Measurements from ENCODE around the gene AGAP5. TPM values are rescaled to one million over a fixed set of nuclear protein-coding genes. Genes with fewer than 3 reads are reported as not detected.
A peak's percentile ranks its signal among the peaks of the same experiment; 100 is the strongest.
"Not testable (repeated sequence)": the region's sequence is repeated elsewhere in the genome, so short reads cannot be mapped to it uniquely, and the experiment has no call there.

AGAP5 gene
- total RNA-seq, 6 donors from 2014 or later = 6.6 to 25.1 (median 8.7) TPM

DNA sequence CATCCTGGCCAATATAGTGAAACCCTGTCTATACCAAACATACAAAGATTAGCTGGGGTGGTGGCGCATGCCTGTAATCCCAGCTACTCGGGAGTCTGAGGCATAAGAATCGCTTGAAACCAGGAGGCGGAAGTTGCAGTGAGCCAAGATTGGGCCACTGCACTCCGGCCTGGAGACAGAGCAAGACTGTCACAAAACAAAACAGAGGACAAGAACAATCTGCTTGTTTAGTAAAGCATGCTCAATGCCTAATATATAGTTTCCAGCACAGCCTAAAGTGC lies 44.5 kb upstream of the AGAP5 start:
- Histone ChIP-seq H3K9me3 (no peaks in the 10 kb centered on the region), H3K36me3 (peaks cover 0 to 25% (median 8%) of the 10 kb centered on the region in 4 donors)
- no peak for DNase-seq

DNA sequence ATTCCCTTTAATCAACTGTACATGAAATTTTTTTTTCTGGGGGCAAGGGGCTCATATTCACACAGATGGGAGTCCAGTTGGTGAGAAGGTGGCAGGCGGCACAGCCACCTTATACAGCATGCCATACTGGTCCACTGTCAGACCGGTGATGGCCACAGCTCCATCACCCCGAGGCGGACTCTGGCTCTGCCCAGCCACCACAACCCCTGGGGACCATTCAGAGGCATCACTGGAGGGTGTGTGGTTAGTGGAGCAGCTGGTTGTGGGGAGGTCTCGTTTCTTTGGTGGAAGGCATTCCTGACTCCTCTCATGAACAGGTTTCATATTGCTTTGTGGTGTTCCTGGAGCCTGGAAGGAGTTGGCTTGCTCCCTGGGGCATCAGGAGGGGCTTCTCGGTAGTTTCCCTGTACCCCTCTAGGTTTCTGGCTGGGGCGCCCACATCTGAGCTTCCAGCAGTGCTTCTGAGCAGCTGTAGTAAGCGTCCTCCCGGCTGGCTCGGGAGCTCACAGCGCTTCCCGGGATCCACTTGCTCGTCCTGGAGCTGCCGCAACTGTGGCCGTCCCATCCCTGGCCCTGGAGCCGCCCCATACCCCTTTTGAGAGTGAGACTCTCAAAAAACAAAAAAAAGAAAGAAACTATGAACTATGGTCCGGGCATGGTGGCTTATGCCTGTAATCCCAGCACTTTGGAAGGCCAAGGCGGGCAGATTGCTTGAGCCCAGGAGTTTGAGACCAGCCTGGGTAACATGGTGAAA lies 42.8 kb upstream of the AGAP5 start:
- peaks cover 0 to 24% (median 6%) of the 10 kb centered on the region in 4 donors for H3K36me3 ChIP-seq
- not testable (repeated sequence) for H3K27ac ChIP-seq; H3K4me3 ChIP-seq; ATAC-seq (ENCODE audit: low FRiP score in 2 of 2); H3K9me3 ChIP-seq; H3K27me3 ChIP-seq
- WGBS, 2 donors = 94 to 99% methylated on average over 7 to 17 of the region's 18 CpGs
- peak in 1 of 2 donors; percentile 41 for DNase-seq
- peaks cover 14 to 29% (median 20%) of the 10 kb centered on the region in 4 donors for H3K4me1 ChIP-seq

More for the DNA sequence above, 44.5 kb upstream of the AGAP5 start:
- H3K27ac ChIP-seq = no peak overlapping the region
- TF ChIP-seq POLR2AphosphoS5 (IDR thresholded peaks at IDR 0.05) = no peak
- TF ChIP-seq, protein P1, sequence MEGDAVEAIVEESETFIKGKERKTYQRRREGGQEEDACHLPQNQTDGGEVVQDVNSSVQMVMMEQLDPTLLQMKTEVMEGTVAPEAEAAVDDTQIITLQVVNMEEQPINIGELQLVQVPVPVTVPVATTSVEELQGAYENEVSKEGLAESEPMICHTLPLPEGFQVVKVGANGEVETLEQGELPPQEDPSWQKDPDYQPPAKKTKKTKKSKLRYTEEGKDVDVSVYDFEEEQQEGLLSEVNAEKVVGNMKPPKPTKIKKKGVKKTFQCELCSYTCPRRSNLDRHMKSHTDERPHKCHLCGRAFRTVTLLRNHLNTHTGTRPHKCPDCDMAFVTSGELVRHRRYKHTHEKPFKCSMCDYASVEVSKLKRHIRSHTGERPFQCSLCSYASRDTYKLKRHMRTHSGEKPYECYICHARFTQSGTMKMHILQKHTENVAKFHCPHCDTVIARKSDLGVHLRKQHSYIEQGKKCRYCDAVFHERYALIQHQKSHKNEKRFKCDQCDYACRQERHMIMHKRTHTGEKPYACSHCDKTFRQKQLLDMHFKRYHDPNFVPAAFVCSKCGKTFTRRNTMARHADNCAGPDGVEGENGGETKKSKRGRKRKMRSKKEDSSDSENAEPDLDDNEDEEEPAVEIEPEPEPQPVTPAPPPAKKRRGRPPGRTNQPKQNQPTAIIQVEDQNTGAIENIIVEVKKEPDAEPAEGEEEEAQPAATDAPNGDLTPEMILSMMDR (IDR thresholded peaks at IDR 0.05) = no peak
- TF ChIP-seq POLR2A (IDR thresholded peaks at IDR 0.05) = no peak
- no peak for TF ChIP-seq EP300 (IDR thresholded peaks at IDR 0.05)
- H3K4me1 ChIP-seq = peaks cover 21 to 38% (median 32%) of the 10 kb centered on the region in 4 donors
- WGBS, 2 donors = 91 to 96% methylated on average over 5 of the region's 5 CpGs
- no peak overlapping the region for H3K4me3 ChIP-seq
- H3K27me3 ChIP-seq = no peaks in the 10 kb centered on the region
- ATAC-seq (ENCODE audit: low FRiP score in 2 of 2) = no peak

DNA sequence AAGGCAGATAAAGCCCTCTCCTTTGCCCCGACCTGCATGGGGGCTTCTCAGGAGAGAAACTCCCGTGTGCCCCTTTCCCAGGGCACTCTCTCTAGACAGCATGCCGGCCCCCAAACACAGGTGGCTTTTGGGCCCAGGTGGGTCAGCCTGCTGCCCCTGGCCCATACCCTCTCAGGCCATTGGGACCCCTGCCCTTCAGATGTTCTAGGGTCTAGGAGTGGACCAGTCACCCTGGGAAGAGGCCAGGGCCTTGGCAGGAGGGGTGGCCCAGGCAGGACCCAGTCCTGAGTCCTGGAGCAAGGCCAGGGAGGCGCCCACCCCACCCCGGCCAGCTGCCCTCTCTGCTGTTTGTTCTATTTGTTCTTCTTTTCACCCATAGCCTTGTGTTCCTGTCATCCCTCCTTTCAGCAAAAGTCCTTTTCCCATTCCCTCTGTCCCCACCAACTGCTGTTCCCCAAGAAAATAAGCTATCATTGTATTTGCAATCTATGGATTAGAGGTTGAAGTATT lies 36.9 kb upstream of the AGAP5 start:
- DNase-seq (peak in 1 of 2 donors; percentile 58), ATAC-seq (ENCODE audit: low FRiP score in 2 of 2) (no peak)
- Histone ChIP-seq H3K4me3 (no peak overlapping the region), H3K27me3 (no peaks in the 10 kb centered on the region), H3K36me3 (peaks cover 0 to 51% (median 26%) of the 10 kb centered on the region in 4 donors), H3K4me1 (peaks cover 5 to 26% (median 15%) of the 10 kb centered on the region in 4 donors), H3K9me3 (no peaks in the 10 kb centered on the region), H3K27ac (no peak overlapping the region)
- TF ChIP-seq EP300 (IDR thresholded peaks at IDR 0.05) (no peak), POLR2A (IDR thresholded peaks at IDR 0.05) (no peak), POLR2AphosphoS5 (IDR thresholded peaks at IDR 0.05) (no peak)
- TF ChIP-seq, protein P1 (IDR thresholded peaks at IDR 0.05) = no peak
- 84 to 88% methylated on average over 4 to 5 of the region's 5 CpGs for WGBS, 2 donors

DNA sequence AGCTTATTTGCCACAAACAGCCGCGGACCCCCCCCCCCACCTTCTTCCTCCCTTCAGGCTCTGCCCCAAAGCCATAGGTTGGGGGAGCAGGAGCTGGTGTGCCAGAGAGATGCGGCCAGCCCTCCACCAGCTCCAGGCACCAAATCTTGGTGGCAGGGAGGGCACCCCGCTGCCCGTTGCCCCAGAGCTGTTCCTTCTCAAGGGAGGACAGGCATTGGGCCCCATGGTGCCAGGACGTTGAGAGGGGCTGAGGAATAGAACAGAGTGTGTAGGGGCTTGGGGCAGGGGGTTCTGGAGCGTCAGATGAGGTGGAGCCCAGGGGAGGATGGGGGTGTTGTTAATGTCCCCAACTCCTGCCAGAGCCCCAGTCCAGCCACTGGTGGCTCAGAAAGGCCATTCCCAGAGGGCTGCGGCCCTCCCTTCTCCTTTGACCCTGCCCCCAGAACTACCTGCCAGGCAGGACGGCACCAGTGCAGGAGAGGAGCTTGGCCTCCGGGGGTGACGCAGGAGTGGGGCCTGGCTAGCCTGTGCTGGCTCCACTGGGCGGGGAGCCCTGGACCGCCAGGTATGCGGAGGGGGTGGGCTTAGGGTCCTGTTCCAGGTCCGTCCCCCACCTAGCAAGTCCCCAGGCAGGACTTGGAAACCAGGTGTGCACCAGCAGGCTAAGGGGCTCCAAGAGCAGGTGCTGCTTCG lies 36.3 kb upstream of the AGAP5 start:
- H3K27me3 ChIP-seq = no peaks in the 10 kb centered on the region
- 80 to 87% methylated on average over 3 to 15 of the region's 16 CpGs for WGBS, 2 donors
- H3K4me3 ChIP-seq = no peak overlapping the region
- peaks cover 0 to 48% (median 26%) of the 10 kb centered on the region in 4 donors for H3K36me3 ChIP-seq
- H3K27ac ChIP-seq = no peak overlapping the region
- no peak for TF ChIP-seq POLR2AphosphoS5 (IDR thresholded peaks at IDR 0.05)
- TF ChIP-seq, protein P1 (IDR thresholded peaks at IDR 0.05) = no peak
- no peak for TF ChIP-seq POLR2A (IDR thresholded peaks at IDR 0.05)
- TF ChIP-seq EP300 (IDR thresholded peaks at IDR 0.05) = no peak
- DNase-seq (peak in 1 of 2 donors; percentile 59), ATAC-seq (ENCODE audit: low FRiP score in 2 of 2) (no peak)
- H3K9me3 ChIP-seq = no peaks in the 10 kb centered on the region
- H3K4me1 ChIP-seq = peaks cover 5 to 31% (median 18%) of the 10 kb centered on the region in 4 donors

DNA sequence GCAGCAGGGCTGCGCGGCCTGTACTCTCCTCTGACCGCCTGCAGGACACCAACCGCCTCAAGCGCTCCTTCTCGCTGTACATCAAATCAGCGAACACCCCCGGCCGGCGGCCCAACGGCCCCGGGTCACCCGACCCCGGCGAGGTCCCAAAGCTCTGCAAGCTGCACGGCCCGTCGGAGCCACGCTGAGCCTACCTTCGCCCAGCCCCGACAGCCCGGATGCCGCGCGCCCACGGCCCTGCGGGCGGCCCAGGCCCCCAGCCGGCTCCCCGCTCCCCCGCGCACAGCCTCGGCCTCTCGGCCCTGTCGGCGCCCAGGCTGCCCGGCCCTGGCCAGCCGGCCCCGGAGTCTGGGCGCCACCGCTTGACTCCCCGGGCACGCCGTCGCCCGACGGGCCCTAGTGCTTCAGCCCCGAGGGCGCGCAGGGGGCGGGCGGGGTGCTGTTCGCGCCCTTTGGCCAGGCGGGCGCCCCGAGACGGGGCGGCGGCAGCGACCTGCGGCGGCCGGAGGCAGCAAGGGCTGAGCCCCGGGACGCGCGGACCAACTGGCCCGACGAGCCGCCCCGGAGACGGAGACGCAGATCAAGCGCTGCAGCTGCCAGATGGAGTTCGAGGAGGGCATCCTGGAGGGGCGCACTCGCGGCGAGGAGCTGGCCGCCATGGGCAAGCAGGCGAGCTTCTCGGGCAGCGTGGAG lies 35.2 kb upstream of the AGAP5 start:
- Histone ChIP-seq H3K4me1 (peaks cover 8 to 37% (median 22%) of the 10 kb centered on the region in 4 donors), H3K36me3 (peaks cover 0 to 51% (median 26%) of the 10 kb centered on the region in 4 donors), H3K9me3 (no peaks in the 10 kb centered on the region), H3K4me3 (no peak overlapping the region), H3K27me3 (no peaks in the 10 kb centered on the region), H3K27ac (no peak overlapping the region)
- WGBS, 2 donors = 87 to 92% methylated on average over 27 to 79 of the region's 84 CpGs
- ATAC-seq (ENCODE audit: low FRiP score in 2 of 2) = no peak
- DNase-seq = peak in 1 of 2 donors; percentile 84
- TF ChIP-seq EP300 (IDR thresholded peaks at IDR 0.05) (no peak), POLR2AphosphoS5 (IDR thresholded peaks at IDR 0.05) (no peak), POLR2A (IDR thresholded peaks at IDR 0.05) (no peak)
- TF ChIP-seq, protein P1 (IDR thresholded peaks at IDR 0.05) = no peak

Data from upper lobe of left lung (tissue), 6 donors.